GM19023 (cell line): ENCODE data around the gene GPR137B.
"Not testable (repeated sequence)": the region's sequence is repeated elsewhere in the genome, so short reads cannot be mapped to it uniquely, and the experiment has no call there.

ENCODE experiments used
- ATAC-seq: cut with Tn5 transposase; IDR thresholded peaks from one replicate; pipeline ENCODE4 v1.9.1; 2021; ENCODE audit warnings: mild to moderate bottlenecking, moderate library complexity; ENCODE audit not compliant: unreplicated experiment

The GPR137B gene

DNA sequence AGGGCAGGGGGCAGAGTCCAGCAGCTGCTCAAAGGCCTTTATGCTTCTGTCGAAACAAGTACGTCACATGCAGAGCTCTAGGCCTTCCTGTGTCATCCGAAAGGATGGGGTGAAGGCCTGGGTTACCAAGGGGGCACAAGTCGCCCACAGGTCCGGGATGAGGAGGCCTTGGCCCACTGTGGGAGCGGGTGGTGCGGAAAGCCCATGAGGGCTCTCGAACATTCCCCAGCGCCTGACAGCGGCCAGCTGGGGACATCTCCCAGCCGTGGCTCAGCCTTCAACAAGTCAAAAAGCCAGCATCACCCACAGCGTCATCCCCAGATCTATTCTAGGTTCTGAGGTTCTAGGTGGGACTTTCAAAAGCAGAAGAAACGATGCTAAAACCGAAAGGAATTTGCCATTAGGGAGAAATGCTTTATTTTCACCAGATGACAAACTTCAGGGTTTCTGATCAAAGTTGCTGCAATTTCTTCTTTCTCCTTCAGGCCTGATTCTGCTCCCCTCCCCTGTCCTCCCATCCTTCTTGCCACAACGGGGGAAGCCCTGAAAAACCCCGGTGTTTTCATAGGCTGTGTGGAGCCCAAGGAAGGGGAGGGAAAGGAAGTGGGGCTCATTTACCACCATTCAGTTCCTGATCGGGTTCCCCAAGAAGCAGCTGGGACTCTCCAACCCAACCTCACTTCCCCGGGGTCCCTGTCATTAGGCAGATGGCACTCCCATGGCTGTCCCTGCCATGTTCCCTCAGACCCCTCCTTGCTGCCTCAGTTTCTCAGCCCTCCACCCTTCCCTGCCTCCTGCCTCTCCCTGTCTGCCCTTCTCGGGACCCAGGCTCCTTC, 17.6 kb downstream of the GPR137B start:
- peak; percentile 49 for ATAC-seq

- ATAC-seq: no peak
Observed at GRCh38 chr1:236160540-236161127, 18.3 kb downstream of the GPR137B start.

GRCh38 chr1:236161230-236161629, 18.9 kb downstream of the GPR137B start:
- no peak for ATAC-seq

- ATAC-seq: not testable (repeated sequence)
Observed at GRCh38 chr1:236161755-236162154, 19.4 kb downstream of the GPR137B start.

DNA sequence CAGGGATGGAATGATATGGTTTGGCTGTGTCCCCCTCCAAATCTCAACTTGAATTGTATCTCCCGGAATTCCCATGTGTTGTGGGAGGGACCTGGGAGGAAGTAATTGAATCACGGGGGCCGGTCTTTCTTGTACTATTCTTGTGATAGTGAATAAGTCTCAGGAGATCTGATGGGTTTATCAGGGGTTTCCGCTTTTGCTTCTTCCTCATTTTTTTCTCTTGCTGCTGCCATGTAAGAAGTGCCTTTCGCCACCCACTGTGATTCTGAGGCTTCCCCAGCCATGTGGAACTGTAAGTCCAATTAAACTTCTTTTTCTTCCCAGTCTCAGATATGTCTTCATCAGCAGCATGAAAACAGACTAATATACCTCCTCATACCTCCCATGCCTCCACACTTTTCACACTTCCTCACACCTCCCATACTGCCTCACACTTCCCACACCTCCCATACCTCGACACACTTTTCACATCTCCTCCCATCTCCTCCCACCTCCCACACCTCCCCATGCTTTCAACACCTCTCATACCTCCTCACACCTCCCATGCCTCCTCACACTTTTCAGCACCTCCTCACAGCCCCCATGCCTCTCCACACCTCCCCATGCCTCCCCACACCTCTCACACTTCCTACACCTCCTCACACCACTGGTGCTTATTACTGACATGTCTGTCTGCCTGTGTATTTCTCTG, 21.3 kb downstream of the GPR137B start:
- ATAC-seq: no peak

GRCh38 chr1:236164273-236164672, 21.9 kb downstream of the GPR137B start:
- ATAC-seq: no peak

DNA sequence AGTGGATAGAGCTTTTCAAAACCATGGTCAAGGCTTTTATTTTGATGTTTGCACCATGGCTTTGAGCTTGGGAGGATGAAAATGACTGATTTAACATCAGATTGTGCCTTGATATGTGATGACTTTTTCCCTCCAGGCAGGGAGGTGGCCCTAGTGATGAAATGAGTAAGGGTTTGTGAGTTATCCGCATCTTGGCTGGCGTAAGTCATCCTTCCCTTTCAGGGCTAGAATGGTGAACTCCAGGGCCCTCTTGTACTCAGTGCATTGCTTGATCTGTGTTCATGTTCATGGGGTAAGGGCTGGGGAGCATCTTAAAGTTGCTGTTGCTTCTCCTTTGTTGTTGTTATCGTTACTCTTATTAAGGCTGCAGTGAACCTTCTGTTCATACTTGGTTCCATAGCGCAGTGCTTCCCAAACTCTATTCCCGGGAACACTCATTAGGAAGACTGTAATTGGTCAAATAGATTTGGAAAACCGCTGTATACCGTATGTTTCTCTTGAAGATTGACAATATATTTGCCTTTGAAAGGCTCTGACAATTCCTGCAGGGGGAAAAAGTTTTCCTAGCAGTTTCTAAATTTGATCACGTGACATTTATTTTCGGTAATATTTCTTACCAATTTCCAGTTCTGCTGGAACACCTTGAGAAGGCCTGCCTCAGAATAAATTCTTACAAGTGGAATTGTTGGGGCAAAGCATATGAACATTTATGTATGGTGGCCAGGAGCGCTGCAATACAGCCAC, 23.1 kb downstream of the GPR137B start:
- ATAC-seq: no peak

- no peak for ATAC-seq
Observed at GRCh38 chr1:236166041-236166440, 23.7 kb downstream of the GPR137B start.

- ATAC-seq: no peak
Observed at GRCh38 chr1:236167154-236167553, 24.8 kb downstream of the GPR137B start.

- no peak for ATAC-seq
Observed at GRCh38 chr1:236167578-236167977, 25.2 kb downstream of the GPR137B start.

DNA sequence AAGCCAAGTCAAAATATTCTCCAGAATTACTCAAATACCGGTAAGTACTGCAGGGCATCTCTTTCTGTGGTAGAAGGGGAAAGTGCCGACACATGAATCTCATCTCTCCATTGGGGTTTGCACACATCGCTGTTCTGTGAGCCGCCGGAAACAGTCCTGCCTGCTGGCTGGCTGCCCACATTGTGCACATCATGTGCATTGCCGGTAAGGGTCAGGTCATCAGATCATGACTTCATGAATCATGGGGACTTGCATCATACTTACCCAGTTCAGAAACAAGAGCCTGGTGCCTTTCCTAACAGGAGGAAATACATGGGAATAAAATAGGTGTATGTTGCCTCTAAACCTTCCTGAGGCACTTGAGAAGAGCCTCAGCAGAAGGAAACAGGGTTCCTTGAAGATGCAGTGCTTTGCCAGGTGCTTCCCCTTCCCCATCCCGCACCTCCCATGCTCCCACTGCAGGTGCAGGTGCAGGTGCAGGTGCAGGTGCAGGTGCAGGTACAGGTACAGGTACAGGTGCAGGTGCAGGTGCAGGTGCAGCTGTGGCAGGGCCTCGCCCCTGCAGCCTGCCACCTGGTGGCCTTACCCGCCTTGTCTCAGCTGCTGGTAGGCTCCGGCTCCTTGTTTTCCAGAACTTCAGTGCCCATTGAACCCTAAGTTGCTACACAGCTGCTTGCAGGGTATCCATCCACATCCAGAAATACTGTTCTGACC, 26.5 kb downstream of the GPR137B start:
- no peak for ATAC-seq

DNA sequence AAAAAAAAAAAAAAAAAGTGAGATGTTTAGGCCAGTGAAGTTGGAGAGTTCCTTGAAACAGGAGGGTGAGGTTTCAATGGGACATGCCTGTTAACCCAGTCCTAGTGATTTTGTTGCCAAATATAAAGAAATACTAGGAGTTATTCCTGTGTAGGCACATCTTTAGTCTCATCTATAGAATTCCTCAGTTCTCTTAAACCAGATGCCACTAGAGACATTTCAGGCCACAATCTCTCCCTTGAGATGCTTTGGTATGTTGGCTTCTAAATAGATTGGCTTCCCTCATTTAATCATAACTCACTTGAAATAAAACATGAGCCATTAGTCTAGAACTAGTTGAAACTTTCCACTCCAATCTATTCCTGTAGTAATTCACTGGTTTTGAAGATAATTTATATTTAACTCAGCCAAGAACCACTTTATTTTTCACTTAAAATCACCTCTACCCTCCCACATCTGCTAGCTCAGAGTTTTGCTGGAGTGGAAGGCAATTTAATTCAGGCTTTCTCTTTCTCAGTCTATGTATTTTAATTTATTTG, 29.8 kb downstream of the GPR137B start:
- no peak for ATAC-seq

DNA sequence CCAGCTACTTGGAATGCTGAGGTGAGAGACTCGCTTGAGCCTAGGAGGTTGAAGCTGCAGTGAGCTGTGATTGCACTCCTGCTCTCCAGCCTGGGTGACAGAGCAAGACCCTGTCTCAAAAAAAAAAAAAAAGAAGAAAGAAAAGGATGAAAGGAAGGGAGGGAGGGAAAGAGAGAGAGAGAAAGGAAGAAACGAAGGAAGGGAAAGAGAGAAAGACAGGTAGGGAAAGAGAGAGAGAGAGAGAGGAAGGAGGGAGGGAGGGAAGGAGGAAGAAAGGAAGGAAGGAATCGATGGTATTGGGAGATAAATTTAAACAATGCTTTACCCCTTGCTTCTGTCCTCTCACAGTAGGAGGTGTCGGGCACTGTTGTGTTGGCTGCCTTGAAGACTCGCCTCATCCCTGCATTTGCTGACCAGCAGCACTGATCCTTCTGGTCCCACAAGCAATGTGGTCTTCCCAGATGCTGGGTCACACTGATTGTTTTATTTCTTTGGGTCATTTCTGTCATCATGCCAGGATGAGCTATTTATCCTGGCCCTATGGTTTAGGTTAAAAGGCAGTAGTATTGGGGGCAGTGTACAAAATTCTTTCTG, 30.9 kb downstream of the GPR137B start:
- ATAC-seq: no peak

GRCh38 chr1:236175642-236176336, 33.5 kb downstream of the GPR137B start:
- peak; percentile 88 for ATAC-seq

DNA sequence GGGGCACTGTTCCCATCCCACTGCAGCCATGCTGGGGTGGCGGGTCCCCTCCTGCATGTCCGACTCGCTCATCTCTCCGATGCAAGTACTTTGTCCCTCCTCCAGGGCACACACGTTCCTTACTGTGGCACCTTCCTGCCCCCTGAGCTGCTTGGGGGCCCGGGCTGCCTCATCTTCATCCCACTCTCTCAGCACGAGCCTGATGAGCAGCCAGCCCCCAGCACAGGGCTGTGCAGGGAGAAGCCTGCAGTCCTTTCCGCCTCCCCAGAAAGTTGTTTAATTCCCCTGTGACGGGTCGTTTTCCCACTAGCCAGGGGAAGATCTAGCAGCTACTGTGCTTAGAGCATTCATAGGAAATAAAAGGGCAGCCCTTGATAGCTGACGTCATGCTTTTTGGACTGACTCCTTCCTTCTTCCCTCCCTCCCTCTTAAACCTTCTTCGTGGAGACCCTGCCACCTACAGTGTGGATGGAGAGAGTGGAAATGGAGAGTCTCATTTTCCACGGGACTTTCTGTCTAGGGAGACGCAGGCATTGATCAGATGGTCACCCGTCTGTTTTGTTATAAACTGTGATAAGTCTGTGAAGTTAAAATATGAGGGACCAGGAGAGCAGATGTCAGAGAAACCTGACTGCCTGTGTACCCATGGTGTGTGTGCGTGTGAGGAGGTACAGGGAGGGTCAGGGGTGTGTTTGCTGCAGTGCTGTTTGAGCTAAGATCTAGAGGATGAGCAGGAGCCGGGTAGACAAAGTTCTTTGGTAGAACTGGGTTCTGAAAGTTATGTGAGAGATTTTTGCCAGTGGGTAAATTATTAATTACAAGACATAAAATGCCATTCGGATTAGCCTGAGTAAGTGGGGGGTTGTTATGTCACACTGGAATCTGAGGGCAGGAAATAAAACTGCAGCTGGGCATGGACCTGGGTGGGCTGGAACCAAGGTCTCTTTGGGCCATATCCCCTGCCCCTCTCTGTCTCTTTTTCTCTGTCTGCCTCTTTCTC, 34.3 kb downstream of the GPR137B start:
- no peak for ATAC-seq

- ATAC-seq: no peak
Observed at GRCh38 chr1:236179634-236180033, 37.3 kb downstream of the GPR137B start.

- no peak for ATAC-seq
Observed at GRCh38 chr1:236181059-236181458, 38.7 kb downstream of the GPR137B start.

- no peak for ATAC-seq
Observed at GRCh38 chr1:236185687-236186086, 43.3 kb downstream of the GPR137B start.
